Stomach (tissue), 4 donors: ENCODE data around the gene TEX9.

Source experiments
- EP300 ChIP-seq: sonication (generic); formaldehyde crosslinking; IDR thresholded peaks from one replicate; pipeline ENCODE4 v1.6.1; 2017; ENCODE audit warnings: antibody characterized with exemption
- POLR2AphosphoS5 ChIP-seq, 3 donors: sonication (generic); formaldehyde crosslinking; IDR thresholded peaks; one replicate each; pipeline ENCODE4 v1.6.1; 2016; ENCODE audit warnings: antibody characterized with exemption in 3 of 3
- TF ChIP-seq, protein P1 (sequence below), 7 experiments: fragments of 450-650 bp in 4 of 7; fragments of 200-600 bp in 3 of 7; sonication (generic) in 3 of 7; IDR thresholded peaks; one replicate each; pipeline ENCODE4 v1.5.1; 2016 to 2019; ENCODE audit warnings: antibody characterized with exemption in 7 of 7, control low read depth in 2 of 7, mild to moderate bottlenecking in 1 of 7

DNA sequence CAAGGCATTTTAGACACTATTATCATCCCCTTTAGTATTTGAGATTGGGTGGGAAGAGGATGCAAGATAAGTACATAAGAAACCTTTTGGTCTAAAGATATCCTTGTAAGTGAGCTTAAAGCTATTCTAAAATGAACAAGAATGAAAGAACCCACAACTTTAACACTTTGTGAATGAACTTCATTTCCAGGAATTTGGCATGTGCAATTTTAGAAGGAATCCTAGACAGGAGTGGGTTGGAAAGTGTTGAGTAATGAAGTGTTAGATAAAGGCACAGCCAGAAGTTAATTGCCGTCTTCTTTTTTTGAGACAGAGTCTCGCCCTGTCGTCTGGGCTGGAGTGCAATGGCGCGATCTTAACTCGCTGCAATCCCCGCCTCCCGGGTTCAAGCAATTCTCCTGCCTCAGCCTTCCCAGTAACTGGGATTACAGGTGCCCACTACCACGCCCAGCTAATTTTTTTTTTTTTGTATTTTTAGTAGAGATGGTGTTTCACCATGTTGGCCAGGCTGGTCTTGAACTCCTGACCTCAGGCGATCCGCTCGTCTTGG is 13.2 kb upstream of the TEX9 start:
- TF ChIP-seq, protein P1, sequence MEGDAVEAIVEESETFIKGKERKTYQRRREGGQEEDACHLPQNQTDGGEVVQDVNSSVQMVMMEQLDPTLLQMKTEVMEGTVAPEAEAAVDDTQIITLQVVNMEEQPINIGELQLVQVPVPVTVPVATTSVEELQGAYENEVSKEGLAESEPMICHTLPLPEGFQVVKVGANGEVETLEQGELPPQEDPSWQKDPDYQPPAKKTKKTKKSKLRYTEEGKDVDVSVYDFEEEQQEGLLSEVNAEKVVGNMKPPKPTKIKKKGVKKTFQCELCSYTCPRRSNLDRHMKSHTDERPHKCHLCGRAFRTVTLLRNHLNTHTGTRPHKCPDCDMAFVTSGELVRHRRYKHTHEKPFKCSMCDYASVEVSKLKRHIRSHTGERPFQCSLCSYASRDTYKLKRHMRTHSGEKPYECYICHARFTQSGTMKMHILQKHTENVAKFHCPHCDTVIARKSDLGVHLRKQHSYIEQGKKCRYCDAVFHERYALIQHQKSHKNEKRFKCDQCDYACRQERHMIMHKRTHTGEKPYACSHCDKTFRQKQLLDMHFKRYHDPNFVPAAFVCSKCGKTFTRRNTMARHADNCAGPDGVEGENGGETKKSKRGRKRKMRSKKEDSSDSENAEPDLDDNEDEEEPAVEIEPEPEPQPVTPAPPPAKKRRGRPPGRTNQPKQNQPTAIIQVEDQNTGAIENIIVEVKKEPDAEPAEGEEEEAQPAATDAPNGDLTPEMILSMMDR (IDR thresholded peaks at IDR 0.05): no peak
- TF ChIP-seq EP300 (no peak), POLR2AphosphoS5 (IDR thresholded peaks at IDR 0.05) (no peak)
